Measurements from ENCODE around the gene CTSL.

DNA sequence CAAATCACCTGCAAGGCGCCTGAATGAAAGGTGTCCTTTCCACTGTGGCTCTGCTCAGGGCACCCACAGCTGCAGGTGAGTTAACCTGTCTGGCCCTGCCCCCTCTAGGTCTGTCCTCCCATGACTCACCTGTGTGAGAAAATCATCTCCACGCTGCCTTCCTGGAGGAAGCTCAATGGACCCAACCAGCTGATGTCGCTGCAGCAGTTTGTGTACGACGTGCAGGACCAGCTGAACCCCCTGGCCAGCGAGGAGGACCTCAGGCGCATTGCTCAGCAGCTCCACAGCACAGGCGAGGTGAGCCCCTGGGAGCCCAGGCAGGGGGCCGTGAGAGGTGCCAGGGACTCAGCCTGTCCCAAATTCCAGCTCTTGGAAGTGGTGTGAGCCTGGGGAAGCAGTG is 23.0 kb upstream of the CTSL start:
- TF ChIP-seq POLR2A (IDR thresholded peaks at IDR 0.05) = no peak
- TF ChIP-seq, protein P1, sequence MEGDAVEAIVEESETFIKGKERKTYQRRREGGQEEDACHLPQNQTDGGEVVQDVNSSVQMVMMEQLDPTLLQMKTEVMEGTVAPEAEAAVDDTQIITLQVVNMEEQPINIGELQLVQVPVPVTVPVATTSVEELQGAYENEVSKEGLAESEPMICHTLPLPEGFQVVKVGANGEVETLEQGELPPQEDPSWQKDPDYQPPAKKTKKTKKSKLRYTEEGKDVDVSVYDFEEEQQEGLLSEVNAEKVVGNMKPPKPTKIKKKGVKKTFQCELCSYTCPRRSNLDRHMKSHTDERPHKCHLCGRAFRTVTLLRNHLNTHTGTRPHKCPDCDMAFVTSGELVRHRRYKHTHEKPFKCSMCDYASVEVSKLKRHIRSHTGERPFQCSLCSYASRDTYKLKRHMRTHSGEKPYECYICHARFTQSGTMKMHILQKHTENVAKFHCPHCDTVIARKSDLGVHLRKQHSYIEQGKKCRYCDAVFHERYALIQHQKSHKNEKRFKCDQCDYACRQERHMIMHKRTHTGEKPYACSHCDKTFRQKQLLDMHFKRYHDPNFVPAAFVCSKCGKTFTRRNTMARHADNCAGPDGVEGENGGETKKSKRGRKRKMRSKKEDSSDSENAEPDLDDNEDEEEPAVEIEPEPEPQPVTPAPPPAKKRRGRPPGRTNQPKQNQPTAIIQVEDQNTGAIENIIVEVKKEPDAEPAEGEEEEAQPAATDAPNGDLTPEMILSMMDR (IDR thresholded peaks at IDR 0.05) = no peak
